ENCODE data around the gene ASMTL. TPM values are rescaled to one million over a fixed set of nuclear protein-coding genes. Genes with fewer than 3 reads are reported as not detected.

The ASMTL gene
- total and polyA plus RNA-seq, 2 of the 13 experiments (the other 11 are each of a cell fraction or from before 2014, with no cell fraction given) = 5.6 to 16.3 TPM

DNA sequence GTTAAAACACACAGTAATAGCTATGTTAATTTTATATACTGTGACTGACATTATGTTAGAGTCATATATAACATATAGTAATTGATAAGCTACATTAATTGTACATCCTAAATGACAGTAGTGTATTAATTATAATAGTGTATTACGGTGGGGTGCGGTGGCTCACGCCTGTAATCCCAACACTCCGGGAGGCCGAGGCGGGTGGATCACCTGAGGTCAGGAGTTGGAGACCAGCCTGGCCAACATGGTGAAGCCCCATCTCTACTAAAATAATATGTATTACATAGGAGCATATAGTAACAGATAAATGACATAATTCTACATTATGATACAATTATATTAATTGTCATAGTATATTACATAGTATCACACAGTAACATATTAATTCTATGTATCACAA is 12.2 kb downstream of the ASMTL start (continued):
- TF ChIP-seq ZNF335 (CRISPR knock-in tag; IDR thresholded peaks at IDR 0.05) (no peak), ZFP36 (IDR thresholded peaks at IDR 0.05; ENCODE audit: borderline replicate concordance, low read depth, low read length, partially characterized antibody) (no peak), SALL2 (CRISPR knock-in tag; IDR thresholded peaks at IDR 0.05) (no peak), MAFG (CRISPR knock-in tag; IDR thresholded peaks at IDR 0.05) (no peak)
- TF ChIP-seq, protein P1, sequence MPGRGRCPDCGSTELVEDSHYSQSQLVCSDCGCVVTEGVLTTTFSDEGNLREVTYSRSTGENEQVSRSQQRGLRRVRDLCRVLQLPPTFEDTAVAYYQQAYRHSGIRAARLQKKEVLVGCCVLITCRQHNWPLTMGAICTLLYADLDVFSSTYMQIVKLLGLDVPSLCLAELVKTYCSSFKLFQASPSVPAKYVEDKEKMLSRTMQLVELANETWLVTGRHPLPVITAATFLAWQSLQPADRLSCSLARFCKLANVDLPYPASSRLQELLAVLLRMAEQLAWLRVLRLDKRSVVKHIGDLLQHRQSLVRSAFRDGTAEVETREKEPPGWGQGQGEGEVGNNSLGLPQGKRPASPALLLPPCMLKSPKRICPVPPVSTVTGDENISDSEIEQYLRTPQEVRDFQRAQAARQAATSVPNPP (CRISPR knock-in tag; IDR thresholded peaks at IDR 0.05) = no peak
- TF ChIP-seq, protein P2, sequence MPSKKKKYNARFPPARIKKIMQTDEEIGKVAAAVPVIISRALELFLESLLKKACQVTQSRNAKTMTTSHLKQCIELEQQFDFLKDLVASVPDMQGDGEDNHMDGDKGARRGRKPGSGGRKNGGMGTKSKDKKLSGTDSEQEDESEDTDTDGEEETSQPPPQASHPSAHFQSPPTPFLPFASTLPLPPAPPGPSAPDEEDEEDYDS (CRISPR knock-in tag; IDR thresholded peaks at IDR 0.05) = no peak
- TF ChIP-seq, protein P3, sequence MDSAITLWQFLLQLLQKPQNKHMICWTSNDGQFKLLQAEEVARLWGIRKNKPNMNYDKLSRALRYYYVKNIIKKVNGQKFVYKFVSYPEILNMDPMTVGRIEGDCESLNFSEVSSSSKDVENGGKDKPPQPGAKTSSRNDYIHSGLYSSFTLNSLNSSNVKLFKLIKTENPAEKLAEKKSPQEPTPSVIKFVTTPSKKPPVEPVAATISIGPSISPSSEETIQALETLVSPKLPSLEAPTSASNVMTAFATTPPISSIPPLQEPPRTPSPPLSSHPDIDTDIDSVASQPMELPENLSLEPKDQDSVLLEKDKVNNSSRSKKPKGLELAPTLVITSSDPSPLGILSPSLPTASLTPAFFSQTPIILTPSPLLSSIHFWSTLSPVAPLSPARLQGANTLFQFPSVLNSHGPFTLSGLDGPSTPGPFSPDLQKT (CRISPR knock-in tag; IDR thresholded peaks at IDR 0.05; ENCODE audit: borderline replicate concordance) = no peak
- TF ChIP-seq, protein P4, sequence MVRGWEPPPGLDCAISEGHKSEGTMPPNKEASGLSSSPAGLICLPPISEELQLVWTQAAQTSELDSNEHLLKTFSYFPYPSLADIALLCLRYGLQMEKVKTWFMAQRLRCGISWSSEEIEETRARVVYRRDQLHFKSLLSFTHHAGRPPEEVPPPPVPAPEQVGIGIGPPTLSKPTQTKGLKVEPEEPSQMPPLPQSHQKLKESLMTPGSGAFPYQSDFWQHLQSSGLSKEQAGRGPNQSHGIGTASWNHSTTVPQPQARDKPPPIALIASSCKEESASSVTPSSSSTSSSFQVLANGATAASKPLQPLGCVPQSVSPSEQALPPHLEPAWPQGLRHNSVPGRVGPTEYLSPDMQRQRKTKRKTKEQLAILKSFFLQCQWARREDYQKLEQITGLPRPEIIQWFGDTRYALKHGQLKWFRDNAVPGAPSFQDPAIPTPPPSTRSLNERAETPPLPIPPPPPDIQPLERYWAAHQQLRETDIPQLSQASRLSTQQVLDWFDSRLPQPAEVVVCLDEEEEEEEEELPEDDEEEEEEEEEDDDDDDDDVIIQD (CRISPR knock-in tag; IDR thresholded peaks at IDR 0.05; ENCODE audit: low read depth) = no peak
